GM04503 (cell line): ENCODE results near the gene CD2.

Source experiments
- DNase-seq: peaks from one replicate; pipeline ENCODE4 v3.0.0-alpha.2; 2012; ENCODE audit warnings: low read depth

Gene CD2

GRCh38 chr1:116754198-116754977, at the start of gene CD2:
TSS of gene CD2 (plus strand) at chr1:116754430. CDS start at chr1:116754493, 63 bp downstream.
- no peak for DNase-seq

- no peak for DNase-seq
These were observed 48.1 kb upstream of the CD2 start for GRCh38 chr1:116706123-116706522.

- DNase-seq, result no peak
These were observed 47.4 kb upstream of the CD2 start for GRCh38 chr1:116706841-116707240.

GRCh38 chr1:116708255-116708900, 45.9 kb upstream of the CD2 start:
- no peak for DNase-seq

GRCh38 chr1:116709666-116710167, 44.5 kb upstream of the CD2 start:
- no peak for DNase-seq

GRCh38 chr1:116710420-116711262, 43.6 kb upstream of the CD2 start:
- DNase-seq, result no peak

- no peak for DNase-seq
These were observed 42.9 kb upstream of the CD2 start for GRCh38 chr1:116711263-116711840.

GRCh38 chr1:116712510-116712909, 41.7 kb upstream of the CD2 start:
- DNase-seq, result no peak

- DNase-seq, result no peak
These were observed 40.8 kb upstream of the CD2 start for GRCh38 chr1:116713474-116713873.

- no peak for DNase-seq
These were observed 37.8 kb upstream of the CD2 start for GRCh38 chr1:116716391-116716790.

GRCh38 chr1:116717318-116717717, 36.9 kb upstream of the CD2 start:
- no peak for DNase-seq

- DNase-seq, result no peak
These were observed 33.7 kb upstream of the CD2 start for GRCh38 chr1:116720364-116721038.

- DNase-seq, result no peak
These were observed 33.2 kb upstream of the CD2 start for GRCh38 chr1:116721039-116721405.

- no peak for DNase-seq
These were observed 32.7 kb upstream of the CD2 start for GRCh38 chr1:116721451-116722007.

GRCh38 chr1:116722016-116722838, 32.0 kb upstream of the CD2 start:
- no peak for DNase-seq

- DNase-seq, result peak; percentile 7
These were observed 29.4 kb upstream of the CD2 start for GRCh38 chr1:116724765-116725375.

- DNase-seq, result no peak
These were observed 28.4 kb upstream of the CD2 start for GRCh38 chr1:116725798-116726197.

GRCh38 chr1:116726872-116727820, 27.1 kb upstream of the CD2 start:
- DNase-seq, result no peak

GRCh38 chr1:116731439-116731838, 22.8 kb upstream of the CD2 start:
- no peak for DNase-seq
